Lower leg skin (tissue), 3 donors: Measurements from ENCODE around the gene SLC6A1.

Experiments
- CTCF ChIP-seq, 3 donors: fragments of 450-650 bp; IDR thresholded peaks; one replicate each; pipeline ENCODE4 v1.5.1; 2016; ENCODE audit warnings: antibody characterized with exemption in 3 of 3, mild to moderate bottlenecking in 3 of 3, moderate library complexity in 2 of 3
- POLR2A ChIP-seq, 2 donors: fragments of 450-650 bp; IDR thresholded peaks; one replicate each; pipeline ENCODE4 v1.6.1; 2016 to 2017; ENCODE audit warnings: antibody characterized with exemption in 2 of 2, mild to moderate bottlenecking in 1 of 2, moderate library complexity in 1 of 2

DNA sequence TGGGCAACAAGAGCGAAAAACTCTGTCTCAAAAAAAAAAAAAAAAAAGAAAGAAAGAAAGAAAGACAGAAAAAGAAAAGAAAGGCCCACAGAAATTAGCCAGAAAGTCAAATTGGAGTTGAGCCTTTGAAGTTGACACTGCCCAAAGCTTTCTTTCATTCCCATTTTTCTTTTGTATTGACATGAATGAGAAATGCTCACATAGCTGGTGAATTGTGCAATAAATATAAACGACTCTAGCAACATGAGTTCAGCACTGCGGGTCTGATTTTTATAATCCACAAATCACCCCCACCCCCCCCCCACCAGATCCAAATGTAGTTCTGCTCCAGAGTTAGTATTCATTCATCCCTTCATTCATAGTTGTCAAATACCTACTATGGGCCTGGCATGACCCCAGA is 37.4 kb downstream of the SLC6A1 start:
- no peak for TF ChIP-seq POLR2A (IDR thresholded peaks at IDR 0.05)
- no peak for TF ChIP-seq CTCF (IDR thresholded peaks at IDR 0.05)
